ENCODE data around the gene RASSF9. TPM values are rescaled to one million over a fixed set of nuclear protein-coding genes. Genes with fewer than 3 reads are reported as not detected.

Gene RASSF9
- 0.90 and 1.6 TPM in 2 replicates for total RNA-seq

DNA sequence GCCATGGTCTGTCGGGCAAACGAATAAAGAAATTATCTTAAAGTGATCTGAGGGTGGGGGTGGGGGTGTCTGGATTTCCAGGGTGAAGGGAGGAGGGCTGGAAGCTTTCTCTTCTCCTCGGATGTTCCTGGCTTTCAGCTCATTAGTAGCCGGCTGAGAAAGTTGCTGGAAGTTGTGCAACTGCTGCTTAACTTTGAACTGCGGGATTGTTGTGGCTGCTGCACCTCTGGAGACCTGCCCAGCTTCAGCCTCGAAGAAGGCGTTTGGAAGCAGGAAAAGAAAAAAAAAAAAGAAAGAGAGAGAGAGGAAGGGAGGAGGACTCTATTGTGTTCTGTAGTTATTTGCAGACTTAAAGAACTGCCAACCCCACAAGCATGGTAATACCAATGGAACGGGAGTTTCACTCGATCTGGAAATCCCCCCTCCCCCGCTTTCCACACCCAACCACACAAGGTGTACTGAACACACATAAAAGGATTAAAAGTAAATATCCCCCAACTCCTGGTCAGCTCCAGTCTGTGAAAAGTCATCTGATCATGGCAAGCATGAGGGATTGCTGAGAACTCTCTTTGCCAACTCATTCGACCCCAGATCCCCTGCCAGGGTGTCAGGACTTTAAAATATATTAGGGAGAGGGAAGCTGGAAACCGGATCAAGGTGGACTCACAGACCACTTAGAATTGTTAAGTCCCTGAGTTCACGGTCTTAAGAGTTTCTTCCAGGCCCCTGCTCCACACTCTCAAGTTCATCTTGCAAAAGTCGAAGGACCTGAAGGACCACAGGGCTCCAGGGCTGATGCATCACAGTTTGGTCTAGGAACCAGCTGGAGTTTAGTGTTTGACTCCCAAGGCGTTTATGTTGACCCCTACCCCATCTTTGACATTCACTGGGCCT, at the start of gene RASSF9:
Gene RASSF9 (minus strand): TSS at position 213 of the 894 bp plus-strand sequence. CDS start 208 bp downstream, at position 5.

DNA sequence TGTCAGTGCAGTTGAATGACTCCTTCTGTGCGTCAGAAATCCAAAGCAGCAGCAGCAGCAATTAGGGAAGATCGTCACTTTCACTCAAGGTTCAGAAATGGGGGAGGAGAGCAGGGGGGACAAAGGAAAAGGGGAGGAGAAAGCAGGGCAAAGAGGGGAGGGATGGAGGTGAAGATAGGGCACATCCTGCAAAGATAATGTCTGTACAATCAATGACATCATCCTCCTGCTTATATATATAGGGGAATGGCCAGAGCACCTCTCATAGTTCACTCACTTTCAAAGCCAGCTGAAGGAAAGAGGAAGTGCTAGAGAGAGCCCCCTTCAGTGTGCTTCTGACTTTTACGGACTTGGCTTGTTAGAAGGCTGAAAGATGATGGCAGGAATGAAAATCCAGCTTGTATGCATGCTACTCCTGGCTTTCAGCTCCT, 37.8 kb upstream of the RASSF9 start, which contains the start of gene NTS:
Gene NTS (plus strand): TSS at position 265 of the 431 bp plus-strand sequence. CDS start 109 bp downstream, at position 374.

Other genes starting within 250 kb of the RASSF9 start
- gene NTS, start 37.9 kb upstream of the RASSF9 start, total RNA-seq, result not detected in 2 replicates